GM19238 (cell line): Measurements from ENCODE around the gene SCN8A.
"Not testable (repeated sequence)": the region's sequence is repeated elsewhere in the genome, so short reads cannot be mapped to it uniquely, and the experiment has no call there.

Experiments used
- DNase-seq: peaks from one replicate; pipeline ENCODE4 v3.0.0; 2011; ENCODE audit warnings: low spot score; ENCODE audit not compliant: insufficient read length

Gene SCN8A

GRCh38 chr12:51763743-51764142, 172.7 kb downstream of the SCN8A start:
- DNase-seq: no peak

GRCh38 chr12:51766067-51766676, 175.1 kb downstream of the SCN8A start:
- no peak for DNase-seq

- no peak for DNase-seq
Observed at GRCh38 chr12:51771008-51771407, 180.0 kb downstream of the SCN8A start.

- DNase-seq: no peak
Observed at GRCh38 chr12:51773145-51773869, 182.3 kb downstream of the SCN8A start.

- DNase-seq: no peak
Observed at GRCh38 chr12:51774933-51775332, 183.9 kb downstream of the SCN8A start.

- no peak for DNase-seq
Observed at GRCh38 chr12:51777457-51777856, 186.4 kb downstream of the SCN8A start.

- DNase-seq: no peak
Observed at GRCh38 chr12:51777973-51778372, 186.9 kb downstream of the SCN8A start.

- no peak for DNase-seq
Observed at GRCh38 chr12:51779876-51780275, 188.8 kb downstream of the SCN8A start.

GRCh38 chr12:51784688-51785087, 193.7 kb downstream of the SCN8A start:
- no peak for DNase-seq

GRCh38 chr12:51785906-51786305, 194.9 kb downstream of the SCN8A start:
- no peak for DNase-seq

- DNase-seq: no peak
Observed at GRCh38 chr12:51788876-51789275, 197.8 kb downstream of the SCN8A start.

GRCh38 chr12:51792417-51792816, 201.4 kb downstream of the SCN8A start:
- no peak for DNase-seq

- no peak for DNase-seq
Observed at GRCh38 chr12:51793201-51793600, 202.2 kb downstream of the SCN8A start.

GRCh38 chr12:51797301-51797700, 206.3 kb downstream of the SCN8A start:
- DNase-seq: no peak

- DNase-seq: not testable (repeated sequence)
Observed at GRCh38 chr12:51798051-51798450, 207.0 kb downstream of the SCN8A start.

GRCh38 chr12:51798501-51798900, 207.5 kb downstream of the SCN8A start:
- no peak for DNase-seq

GRCh38 chr12:51801027-51801426, 210.0 kb downstream of the SCN8A start:
- no peak for DNase-seq

GRCh38 chr12:51806896-51807295, 215.9 kb downstream of the SCN8A start:
- no peak for DNase-seq

GRCh38 chr12:51809193-51809592, 218.2 kb downstream of the SCN8A start:
- no peak for DNase-seq

GRCh38 chr12:51811203-51812202, 220.5 kb downstream of the SCN8A start:
- no peak for DNase-seq

- DNase-seq: no peak
Observed at GRCh38 chr12:51812871-51813270, 221.8 kb downstream of the SCN8A start.

- no peak for DNase-seq
Observed at GRCh38 chr12:51813931-51814310, 222.9 kb downstream of the SCN8A start.
